ENCODE measurements around the gene LLPH.

LLPH gene

GRCh38 chr12:66143868-66144267 is 13.3 kb upstream of the LLPH start:
- no peak for DNase-seq (ENCODE audit: low read depth in 1 of 2, low spot score in 1 of 2)

- DNase-seq (ENCODE audit: low read depth in 1 of 2, low spot score in 1 of 2) = no peak
Observed at GRCh38 chr12:66142826-66143225, 12.3 kb upstream of the LLPH start.

- DNase-seq (ENCODE audit: low read depth in 1 of 2, low spot score in 1 of 2) = no peak
Observed at GRCh38 chr12:66141299-66141698, 10.7 kb upstream of the LLPH start.

GRCh38 chr12:66140731-66141130 is 10.2 kb upstream of the LLPH start:
- no peak for DNase-seq (ENCODE audit: low read depth in 1 of 2, low spot score in 1 of 2)

- DNase-seq (ENCODE audit: low read depth in 1 of 2, low spot score in 1 of 2) = no peak
Observed at GRCh38 chr12:66139328-66139727, 8.8 kb upstream of the LLPH start.

GRCh38 chr12:66137937-66138336 is 7.4 kb upstream of the LLPH start:
- no peak for DNase-seq (ENCODE audit: low read depth in 1 of 2, low spot score in 1 of 2)

DNA sequence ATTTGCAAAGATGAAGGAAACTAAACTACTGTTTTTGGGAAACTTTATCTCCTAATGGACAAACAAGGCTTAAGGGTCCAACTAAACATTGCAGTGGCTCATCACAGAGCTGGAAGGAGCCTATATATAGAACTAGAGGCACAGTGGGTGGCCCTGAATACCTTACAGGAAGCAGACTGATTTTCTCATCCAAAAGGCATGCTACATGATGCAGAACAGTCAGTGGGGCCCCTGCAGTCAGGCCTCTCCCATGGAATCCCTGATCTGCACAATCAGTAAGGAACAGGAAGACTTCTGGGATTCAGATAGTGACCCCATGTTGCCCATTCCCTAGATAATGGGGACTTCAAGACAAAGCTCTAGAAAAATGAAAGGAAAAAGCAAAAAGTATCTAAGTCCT is 1.9 kb upstream of the LLPH start:
- DNase-seq (ENCODE audit: low read depth in 1 of 2, low spot score in 1 of 2) = no peak

DNA sequence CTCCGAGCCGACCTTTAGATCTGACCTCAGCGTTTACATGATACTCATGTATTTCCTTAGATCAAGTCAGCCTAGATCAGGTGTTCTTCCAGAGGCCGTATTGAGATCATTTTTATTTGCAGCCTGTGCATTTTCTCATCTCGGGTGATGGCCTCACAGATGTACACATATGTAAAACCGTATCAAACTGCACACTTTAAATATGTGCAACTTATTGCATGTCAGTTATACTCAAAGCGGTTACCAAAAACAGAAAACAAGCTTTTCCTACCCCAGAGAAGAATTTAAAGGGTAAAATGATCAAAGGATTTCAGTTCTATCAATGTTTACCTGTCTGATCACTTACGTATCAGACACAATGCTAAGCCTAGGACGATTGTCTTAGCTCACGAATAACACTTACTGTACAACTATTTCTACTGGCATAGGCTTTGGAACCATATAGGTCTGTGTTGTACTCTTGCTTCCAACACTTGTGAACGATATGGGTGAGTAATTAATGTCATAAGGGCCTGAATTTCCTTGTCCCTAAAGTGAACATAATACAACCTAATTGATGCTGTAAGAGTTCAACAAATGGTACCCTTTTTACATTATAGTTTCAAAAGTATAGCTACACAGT is 628 bp upstream of the LLPH start:
- no peak for DNase-seq (ENCODE audit: low read depth in 1 of 2, low spot score in 1 of 2)

GRCh38 chr12:66129934-66130266 is 650 bp downstream of the LLPH start:
- no peak for DNase-seq (ENCODE audit: low read depth in 1 of 2, low spot score in 1 of 2)

GRCh38 chr12:66127650-66128049 is 2.9 kb downstream of the LLPH start:
- DNase-seq (ENCODE audit: low read depth in 1 of 2, low spot score in 1 of 2) = no peak

DNA sequence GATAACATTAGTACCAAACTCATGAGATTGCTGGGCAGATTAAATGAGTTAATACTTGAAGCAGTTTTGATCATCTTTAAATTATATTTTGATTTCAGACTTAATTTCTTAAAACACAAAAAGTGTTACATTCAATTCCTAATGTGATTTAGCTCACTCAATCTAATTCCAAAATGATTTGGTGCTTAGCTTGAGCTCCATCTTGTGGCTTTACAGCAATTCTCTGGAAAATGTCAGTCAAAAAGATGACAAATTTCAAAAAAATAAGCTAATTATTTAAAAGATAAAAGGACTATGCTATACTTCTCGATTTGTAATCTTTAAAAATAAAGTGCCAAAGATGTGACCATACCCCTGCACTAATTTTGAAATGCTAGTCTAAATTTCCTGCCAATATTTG is 10.1 kb downstream of the LLPH start:
- DNase-seq (ENCODE audit: low read depth in 1 of 2, low spot score in 1 of 2) = no peak

DNA sequence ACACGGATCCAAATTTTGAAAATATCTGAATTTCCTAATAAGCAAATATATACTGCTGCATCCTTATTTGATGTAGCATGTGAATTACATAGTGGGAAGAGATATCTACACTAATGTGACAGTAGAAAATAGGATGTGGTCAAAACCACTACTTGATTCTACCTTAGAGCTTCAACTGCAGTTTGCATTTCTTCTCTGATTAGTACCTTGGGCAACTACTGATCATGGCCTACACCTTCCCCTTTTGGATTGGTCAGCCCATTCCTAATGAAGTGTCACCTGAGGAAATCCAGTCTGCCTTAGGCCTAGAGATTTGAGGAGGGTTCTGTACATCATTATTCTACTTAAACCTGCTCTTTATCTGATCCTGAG is 10.7 kb downstream of the LLPH start:
- DNase-seq (ENCODE audit: low read depth in 1 of 2, low spot score in 1 of 2) = no peak

DNA sequence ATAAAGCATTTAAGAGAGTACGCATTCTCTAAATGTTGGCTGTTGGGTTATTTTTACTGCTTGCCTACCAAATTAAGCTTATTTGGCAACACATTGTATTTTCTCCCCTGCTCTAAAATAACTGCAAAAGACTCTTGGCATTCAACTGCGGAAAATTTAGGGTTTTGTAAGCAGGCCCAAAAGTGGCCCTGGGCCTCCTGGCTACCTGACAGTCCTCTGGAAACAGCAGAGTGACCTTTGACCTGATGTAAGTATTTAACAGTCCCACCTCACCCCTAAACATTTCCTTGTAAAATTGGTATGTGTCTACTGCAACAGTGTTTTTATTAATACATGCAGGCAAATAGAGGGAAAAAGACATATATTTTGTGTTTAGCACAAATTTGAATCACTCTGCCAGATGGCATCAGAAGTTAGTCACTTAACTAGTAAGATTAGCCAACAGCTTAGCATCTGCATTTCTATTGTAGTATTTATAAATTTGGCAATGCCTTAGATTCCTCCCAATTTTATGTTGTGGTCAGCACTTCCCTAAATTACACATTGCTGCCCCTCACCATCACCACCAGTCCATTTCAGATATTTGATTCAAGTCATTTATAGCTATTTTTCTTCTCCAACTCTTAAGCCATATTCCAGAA is 11.2 kb downstream of the LLPH start:
- no peak for DNase-seq (ENCODE audit: low read depth in 1 of 2, low spot score in 1 of 2)

GRCh38 chr12:66118240-66118891 is 12.2 kb downstream of the LLPH start:
- DNase-seq (ENCODE audit: low read depth in 1 of 2, low spot score in 1 of 2) = no peak

DNA sequence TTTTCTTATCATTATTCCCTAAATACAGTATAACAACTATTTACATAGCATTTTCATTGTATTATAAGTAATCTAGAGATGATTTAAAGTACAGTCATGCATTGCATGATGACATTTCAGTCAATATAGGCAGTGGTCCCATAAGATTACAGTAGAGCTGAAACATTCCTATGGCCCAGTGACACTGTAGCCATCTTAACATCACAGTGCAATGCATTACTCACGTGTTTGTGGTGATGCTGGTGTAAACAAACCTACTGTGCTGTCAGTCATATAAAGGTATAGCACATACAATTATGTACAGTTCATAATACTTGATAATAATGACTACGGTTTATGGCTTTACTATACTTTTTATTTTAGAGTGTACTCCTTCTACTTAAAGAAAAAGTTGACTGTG is 13.3 kb downstream of the LLPH start:
- no peak for DNase-seq (ENCODE audit: low read depth in 1 of 2, low spot score in 1 of 2)

- no peak for DNase-seq (ENCODE audit: low read depth in 1 of 2, low spot score in 1 of 2)
Observed at GRCh38 chr12:66115071-66115600, 15.4 kb downstream of the LLPH start.

DNA sequence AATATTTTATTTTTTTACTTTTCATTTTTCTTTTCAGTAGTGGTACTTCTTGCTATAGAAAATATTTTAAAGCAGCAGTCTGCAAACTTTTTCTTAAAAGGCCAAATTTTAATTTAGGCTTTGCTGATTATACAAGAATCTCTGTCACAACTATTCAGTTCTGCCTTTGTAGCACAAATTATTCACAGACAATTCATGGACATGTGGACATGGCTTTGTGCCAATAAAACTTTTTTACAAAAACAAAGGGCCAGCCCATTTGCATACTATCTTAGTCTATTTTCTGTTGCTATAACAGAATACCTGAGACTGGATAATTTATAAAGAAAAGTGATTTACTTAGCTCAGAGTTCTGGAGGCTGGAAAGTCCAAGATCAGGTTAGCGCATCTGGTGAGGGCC is 17.1 kb downstream of the LLPH start:
- no peak for DNase-seq (ENCODE audit: low read depth in 1 of 2, low spot score in 1 of 2)

DNA sequence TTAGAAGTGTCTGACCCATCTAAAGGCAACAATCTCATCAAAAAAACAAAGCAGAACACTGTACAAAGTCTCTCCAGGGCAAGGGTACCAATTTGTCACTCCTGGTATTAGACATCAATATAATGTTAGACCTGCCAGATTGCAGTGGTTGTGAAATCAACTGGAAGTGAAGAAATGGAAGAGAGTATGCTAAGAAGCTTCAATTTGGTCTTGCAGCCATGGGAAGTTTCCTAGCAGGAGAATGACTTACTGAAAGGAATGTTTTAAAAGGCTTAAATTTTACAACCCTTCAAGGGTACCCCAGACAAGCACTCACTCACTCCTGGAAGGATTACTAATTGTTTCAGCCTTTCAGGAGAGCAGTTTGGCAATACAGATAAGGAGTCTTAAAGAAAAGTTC is 18.9 kb downstream of the LLPH start:
- DNase-seq (ENCODE audit: low read depth in 1 of 2, low spot score in 1 of 2) = no peak

DNA sequence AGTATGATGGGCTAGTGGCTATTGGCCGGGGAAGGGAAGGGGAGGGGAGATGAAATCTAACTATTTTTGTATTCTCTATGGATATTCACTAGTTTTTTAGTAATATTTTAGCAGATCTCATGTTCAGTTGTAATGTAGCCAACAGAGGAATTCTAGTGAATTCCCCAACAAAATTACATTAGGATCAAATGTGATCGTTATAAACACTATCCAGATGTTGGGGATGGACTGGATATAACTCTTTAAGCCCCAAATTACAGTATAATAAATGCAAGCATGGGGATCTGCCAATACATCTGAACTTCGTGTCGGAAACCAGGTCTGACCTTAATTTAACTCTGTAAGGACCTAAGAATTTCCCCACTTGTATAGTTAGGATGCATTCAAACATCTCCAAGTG is 21.5 kb downstream of the LLPH start:
- DNase-seq (ENCODE audit: low read depth in 1 of 2, low spot score in 1 of 2) = no peak

DNA sequence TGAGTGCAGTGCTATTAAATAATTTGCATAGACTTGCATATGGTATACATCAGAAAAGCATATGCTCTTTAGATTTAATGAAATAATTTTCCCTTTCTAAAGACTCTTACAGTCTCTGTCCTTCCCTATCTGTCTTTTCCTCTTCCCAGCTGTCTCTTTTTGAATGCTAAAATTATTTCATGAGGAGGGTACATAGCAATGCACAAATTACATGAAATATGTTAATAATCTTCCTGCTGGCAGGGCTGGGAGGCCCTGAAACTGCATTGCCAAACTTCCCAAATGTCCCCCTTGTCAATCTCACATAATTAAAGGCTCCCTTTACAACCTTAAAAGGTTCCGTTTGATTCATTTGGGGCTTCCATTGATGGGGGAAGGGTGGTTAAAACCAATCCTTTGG is 22.2 kb downstream of the LLPH start:
- no peak for DNase-seq (ENCODE audit: low read depth in 1 of 2, low spot score in 1 of 2)

DNA sequence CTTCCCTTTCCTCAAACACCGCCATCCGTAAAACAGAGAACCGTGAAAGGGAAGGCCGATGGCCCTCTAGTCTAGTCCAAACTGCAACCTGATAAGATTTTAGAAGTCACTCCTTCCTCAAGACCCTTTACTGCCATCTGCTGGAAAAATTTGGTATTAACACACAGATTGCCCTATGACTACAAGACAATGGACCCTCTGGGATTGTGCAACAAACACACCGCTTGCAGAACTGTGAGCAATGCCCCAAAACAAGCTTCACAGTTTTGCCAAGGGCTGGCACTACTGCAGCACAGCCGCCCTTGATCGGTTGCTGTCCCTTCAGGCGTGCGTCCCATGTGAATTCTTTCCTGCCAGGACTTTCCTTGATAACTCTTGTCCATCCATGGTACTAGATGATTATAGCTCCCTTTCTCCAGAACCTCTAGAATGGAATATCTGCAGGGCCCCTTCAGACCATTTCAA is 23.1 kb downstream of the LLPH start:
- no peak for DNase-seq (ENCODE audit: low read depth in 1 of 2, low spot score in 1 of 2)

DNA sequence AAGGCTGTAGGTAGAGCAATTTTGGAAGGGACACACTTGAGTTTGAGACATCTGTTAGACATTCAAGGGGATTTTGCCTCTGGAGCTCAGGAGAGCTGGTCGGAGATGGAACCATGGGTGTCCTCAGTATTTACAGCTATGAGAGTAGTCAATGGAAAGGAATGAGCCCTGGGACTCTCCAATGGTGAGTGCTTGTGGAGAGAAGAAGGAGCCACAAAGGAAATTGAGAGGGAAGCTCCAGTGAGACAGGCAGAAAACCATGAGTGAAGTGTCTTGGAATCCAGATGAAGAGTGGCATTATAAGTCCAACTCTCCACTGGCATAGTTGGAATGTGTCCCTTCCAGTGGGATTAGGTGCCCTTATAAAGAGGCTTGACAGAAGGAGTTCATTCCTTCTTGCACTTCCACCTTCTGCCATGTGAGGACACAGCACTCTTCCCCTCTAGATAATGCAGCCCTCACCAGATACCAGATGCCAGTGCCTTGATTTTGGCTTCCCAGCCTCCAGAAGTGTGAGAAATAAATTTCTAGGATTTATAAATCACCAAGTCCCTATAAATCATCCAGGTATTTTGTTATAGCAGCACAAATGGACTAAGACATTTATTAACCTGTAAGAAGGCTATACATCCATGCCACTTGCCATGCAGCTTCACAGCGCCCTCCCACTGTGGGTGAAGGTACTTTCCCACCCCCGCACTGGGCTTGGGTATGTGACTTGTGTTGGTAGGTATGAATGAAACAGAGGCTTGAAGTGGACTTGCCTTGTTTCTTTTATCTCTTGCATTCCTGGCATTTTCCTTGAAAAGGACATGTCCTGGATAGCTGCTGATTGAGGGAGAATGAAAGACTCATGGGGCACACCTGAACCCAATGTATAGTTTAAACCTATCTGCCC is 27.3 kb downstream of the LLPH start:
- DNase-seq (ENCODE audit: low read depth in 1 of 2, low spot score in 1 of 2) = no peak

Measured in activated T-helper 1 cell treated with anti-CD3 and anti-CD28 coated beads, Interleukin-2, amount 50 U/mL, for 16 hours (primary cell).